OCI-LY7 (cell line): ENCODE measurements around the gene KRT9.

Experiments used
- CTCF ChIP-seq: fragments of 200-600 bp; sonication (generic); conservative IDR thresholded peaks from 2 replicates; pipeline ENCODE4 v1.5.1; 2014; ENCODE audit warnings: mild to moderate bottlenecking, antibody characterized with exemption, low read length, moderate library complexity, mixed read lengths
- EZH2phosphoT487 ChIP-seq: fragments of 200-600 bp; sonication (generic); IDR thresholded peaks from 2 replicates; pipeline ENCODE4 v1.6.1; 2018; ENCODE audit warnings: low read depth, borderline replicate concordance, mild to moderate bottlenecking, mixed run types, antibody characterized with exemption, low read length, moderate library complexity, mixed read lengths

GRCh38 chr17:41617136-41617535 lies 45.3 kb upstream of the KRT9 start:
- TF ChIP-seq CTCF (no peak), EZH2phosphoT487 (no peak)
